ENCODE data around the gene MYO1G.

- TF ChIP-seq CTCF (IDR thresholded peaks at IDR 0.05) (no peak), POLR2A (IDR thresholded peaks at IDR 0.05) (no peak)
These were observed 35.2 kb downstream of the MYO1G start for GRCh38 chr7:44943631-44944030.

Measured in right lobe of liver (tissue), 4 donors.